Subcutaneous adipose tissue (tissue), 4 donors: ENCODE results near the gene DIS3L. TPM values are rescaled to one million over a fixed set of nuclear protein-coding genes. Genes with fewer than 3 reads are reported as not detected.

Experiments used
- total RNA-seq, 4 donors: library from RNA; depleted of rRNA; stranded (reverse); fragments of >200 nt; gene quantifications; one replicate each; pipeline ENCODE4 v1.1.0, GENCODE V29; 2016
- TF ChIP-seq, protein P1 (sequence below): fragments of 450-650 bp; IDR thresholded peaks from one replicate; pipeline ENCODE4 v1.5.1; 2016; ENCODE audit warnings: low read depth, mild to moderate bottlenecking, control low read depth, antibody characterized with exemption, moderate library complexity

DIS3L gene
- total RNA-seq, 4 donors from 2014 or later, result 49.5 to 64.5 (median 55.2) TPM

- TF ChIP-seq, protein P1, sequence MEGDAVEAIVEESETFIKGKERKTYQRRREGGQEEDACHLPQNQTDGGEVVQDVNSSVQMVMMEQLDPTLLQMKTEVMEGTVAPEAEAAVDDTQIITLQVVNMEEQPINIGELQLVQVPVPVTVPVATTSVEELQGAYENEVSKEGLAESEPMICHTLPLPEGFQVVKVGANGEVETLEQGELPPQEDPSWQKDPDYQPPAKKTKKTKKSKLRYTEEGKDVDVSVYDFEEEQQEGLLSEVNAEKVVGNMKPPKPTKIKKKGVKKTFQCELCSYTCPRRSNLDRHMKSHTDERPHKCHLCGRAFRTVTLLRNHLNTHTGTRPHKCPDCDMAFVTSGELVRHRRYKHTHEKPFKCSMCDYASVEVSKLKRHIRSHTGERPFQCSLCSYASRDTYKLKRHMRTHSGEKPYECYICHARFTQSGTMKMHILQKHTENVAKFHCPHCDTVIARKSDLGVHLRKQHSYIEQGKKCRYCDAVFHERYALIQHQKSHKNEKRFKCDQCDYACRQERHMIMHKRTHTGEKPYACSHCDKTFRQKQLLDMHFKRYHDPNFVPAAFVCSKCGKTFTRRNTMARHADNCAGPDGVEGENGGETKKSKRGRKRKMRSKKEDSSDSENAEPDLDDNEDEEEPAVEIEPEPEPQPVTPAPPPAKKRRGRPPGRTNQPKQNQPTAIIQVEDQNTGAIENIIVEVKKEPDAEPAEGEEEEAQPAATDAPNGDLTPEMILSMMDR, result no peak
These were observed 9.3 kb downstream of the DIS3L start for GRCh38 chr15:66302489-66303278.

GRCh38 chr15:66306381-66306780, 13.0 kb downstream of the DIS3L start:
- TF ChIP-seq, protein P1, result no peak

GRCh38 chr15:66308531-66308930, 15.2 kb downstream of the DIS3L start:
- TF ChIP-seq, protein P1, result no peak

- TF ChIP-seq, protein P1, result no peak
These were observed 16.5 kb downstream of the DIS3L start for GRCh38 chr15:66309828-66310227.

DNA sequence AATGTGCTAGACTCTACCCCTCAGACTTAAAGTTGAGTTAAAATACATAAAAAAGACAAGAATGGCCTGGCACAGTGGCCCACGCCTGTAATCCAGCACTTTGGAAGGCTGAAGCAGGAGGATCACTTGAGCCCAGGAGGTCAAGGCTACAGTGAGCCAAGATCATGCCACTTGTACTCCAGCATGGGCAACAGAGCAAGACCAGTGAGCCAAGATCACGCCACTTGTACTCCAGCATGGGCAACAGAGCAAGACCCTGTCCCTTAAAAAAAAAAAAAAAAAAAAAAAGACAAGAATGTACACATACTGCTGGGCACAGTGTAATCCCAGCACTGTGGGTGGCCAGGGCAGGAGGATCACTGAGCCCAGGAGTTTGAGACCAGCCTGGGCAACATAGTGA, 17.4 kb downstream of the DIS3L start:
- TF ChIP-seq, protein P1, result no peak

GRCh38 chr15:66312144-66312543, 18.8 kb downstream of the DIS3L start:
- TF ChIP-seq, protein P1, result no peak

DNA sequence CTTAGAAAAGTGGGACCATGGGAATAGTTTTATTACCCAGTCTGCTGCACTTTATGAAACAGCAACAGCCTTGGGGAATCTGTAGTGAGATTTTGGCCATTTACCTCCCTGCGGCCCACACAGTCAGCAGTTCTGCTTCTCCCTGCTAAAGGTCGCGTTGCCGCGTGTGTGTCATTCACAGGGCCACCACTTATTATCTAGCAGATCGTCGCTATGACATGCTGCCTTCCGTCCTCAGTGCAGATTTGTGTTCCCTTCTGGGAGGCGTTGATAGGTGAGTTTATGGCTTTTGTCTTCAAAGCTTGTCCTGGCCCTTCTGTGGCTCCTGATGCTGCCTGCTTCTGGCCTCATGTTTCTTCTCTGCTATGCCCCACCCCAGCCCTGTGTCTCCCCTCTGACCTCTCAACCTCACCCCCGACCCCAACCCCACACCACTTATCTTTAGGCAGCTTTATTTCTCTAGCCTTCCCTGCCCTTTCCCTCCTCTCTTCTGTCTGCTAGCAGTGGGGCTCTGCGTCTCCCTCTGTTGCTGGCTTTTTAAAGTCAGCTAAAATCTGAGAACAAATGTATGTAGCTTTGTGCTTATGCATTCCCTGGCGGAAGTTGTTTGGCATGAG, 30.1 kb downstream of the DIS3L start:
- TF ChIP-seq, protein P1, result no peak
